OCI-LY3 (cell line): Measurements from ENCODE around the gene DCBLD1.

Experiments
- H2AFZ ChIP-seq: fragments of 200-600, 300-600 bp; shearing (Covaris generic); 2 replicates; pipeline ENCODE4 v1.6.0; 2014; ENCODE audit warnings: antibody characterized with exemption, low read depth, low read length
- H3K27ac ChIP-seq: fragments of 200-600, 300-600 bp; sonication (generic); 2 replicates; pipeline ENCODE4 v1.5.1; 2014; ENCODE audit warnings: mild to moderate bottlenecking, low read length, moderate library complexity, mixed read lengths
- H3K27me3 ChIP-seq: fragments of 200-600, 300-600 bp; sonication (generic); 2 replicates; pipeline ENCODE4 v1.6.1; 2014; ENCODE audit warnings: low read depth, low read length, mixed read lengths
- H3K36me3 ChIP-seq: fragments of 200-600, 300-600 bp; sonication (generic); replicated peaks from 2 replicates; pipeline ENCODE3; 2014; ENCODE audit warnings: low read depth, low read length, mixed read lengths
- H3K4me1 ChIP-seq: fragments of 300-600, 200-600 bp; sonication (generic); 2 replicates; pipeline ENCODE4 v1.6.1; 2014; ENCODE audit warnings: low read length, mixed read lengths
- H3K4me2 ChIP-seq: fragments of 200-600, 300-600 bp; sonication (generic); 2 replicates; pipeline ENCODE4 v1.6.1; 2014; ENCODE audit warnings: low read length, mixed read lengths
- H3K4me3 ChIP-seq: fragments of 300-600, 200-600 bp; sonication (generic); 2 replicates; pipeline ENCODE4 v1.5.1; 2014; ENCODE audit warnings: antibody characterized with exemption, mild to moderate bottlenecking, low read length, moderate library complexity
- H3K79me2 ChIP-seq: fragments of 300-600, 200-600 bp; shearing (Covaris generic); 2 replicates; pipeline ENCODE4 v1.6.1; 2014; ENCODE audit warnings: mild to moderate bottlenecking, low read length, mixed read lengths
- H3K9ac ChIP-seq: fragments of 300-600, 200-600 bp; shearing (Covaris generic); 2 replicates; pipeline ENCODE4 v1.6.0; 2014; ENCODE audit warnings: mild to moderate bottlenecking, low read length, moderate library complexity
- H3K9me3 ChIP-seq: fragments of 200-600, 300-600 bp; shearing (Covaris generic); 2 replicates; pipeline ENCODE4 v1.6.1; 2014; ENCODE audit warnings: low read length, mixed read lengths; ENCODE audit not compliant: insufficient read depth
- H4K20me1 ChIP-seq: fragments of 200-600, 300-600 bp; sonication (generic); 2 replicates; pipeline ENCODE4 v1.6.1; 2016; ENCODE audit warnings: low read length, mixed read lengths; ENCODE audit not compliant: insufficient read depth
- CTCF ChIP-seq: fragments of 200-600, 300-600 bp; sonication (generic); IDR thresholded peaks from 2 replicates; pipeline ENCODE4 v1.5.1; 2014; ENCODE audit warnings: antibody characterized with exemption, low read length, low read depth
- EZH2phosphoT487 ChIP-seq: fragments of 200-600 bp; shearing (Covaris generic); IDR thresholded peaks from 2 replicates; pipeline ENCODE4 v1.6.1; 2018; ENCODE audit warnings: antibody characterized with exemption, mixed run types, low read depth

Gene DCBLD1

GRCh38 chr6:117531346-117531745 lies 48.9 kb downstream of the DCBLD1 start:
- Histone ChIP-seq H3K36me3 (no peaks in the 10 kb centered on the region), H3K27ac (no peak overlapping the region), H3K27me3 (no peaks in the 10 kb centered on the region), H3K4me1 (no peaks in the 10 kb centered on the region), H3K9ac (no peak overlapping the region), H3K4me3 (no peak overlapping the region), H3K9me3 (no peaks in the 10 kb centered on the region), H3K79me2 (no peaks in the 10 kb centered on the region), H2AFZ (no peak overlapping the region), H3K4me2 (no peak overlapping the region), H4K20me1 (no peaks in the 10 kb centered on the region)
- TF ChIP-seq CTCF (no peak), EZH2phosphoT487 (no peak)

GRCh38 chr6:117531809-117532725 lies 49.6 kb downstream of the DCBLD1 start:
- Histone ChIP-seq H2AFZ (no peak overlapping the region), H3K4me3 (no peak overlapping the region), H3K27ac (no peak overlapping the region), H3K27me3 (no peaks in the 10 kb centered on the region), H3K36me3 (no peaks in the 10 kb centered on the region), H3K4me2 (no peak overlapping the region), H3K4me1 (no peaks in the 10 kb centered on the region), H3K9ac (no peak overlapping the region), H4K20me1 (no peaks in the 10 kb centered on the region), H3K79me2 (no peaks in the 10 kb centered on the region), H3K9me3 (no peaks in the 10 kb centered on the region)
- no peak for TF ChIP-seq EZH2phosphoT487
- no peak for TF ChIP-seq CTCF

GRCh38 chr6:117533775-117534174 lies 51.3 kb downstream of the DCBLD1 start:
- no peak for TF ChIP-seq CTCF
- TF ChIP-seq EZH2phosphoT487 = no peak
- no peak overlapping the region for H3K4me3 ChIP-seq
- no peak overlapping the region for H3K27ac ChIP-seq
- H3K9me3 ChIP-seq = no peaks in the 10 kb centered on the region
- H4K20me1 ChIP-seq = no peaks in the 10 kb centered on the region
- no peak overlapping the region for H3K4me2 ChIP-seq
- no peaks in the 10 kb centered on the region for H3K4me1 ChIP-seq
- no peaks in the 10 kb centered on the region for H3K79me2 ChIP-seq
- no peak overlapping the region for H3K9ac ChIP-seq
- H2AFZ ChIP-seq = no peak overlapping the region
- no peaks in the 10 kb centered on the region for H3K27me3 ChIP-seq
- no peaks in the 10 kb centered on the region for H3K36me3 ChIP-seq

GRCh38 chr6:117534974-117535373 lies 52.5 kb downstream of the DCBLD1 start:
- H3K36me3 ChIP-seq = no peaks in the 10 kb centered on the region
- no peak overlapping the region for H3K27ac ChIP-seq
- H2AFZ ChIP-seq = no peak overlapping the region
- H3K27me3 ChIP-seq = no peaks in the 10 kb centered on the region
- H3K4me1 ChIP-seq = no peaks in the 10 kb centered on the region
- no peak overlapping the region for H3K4me2 ChIP-seq
- no peak overlapping the region for H3K4me3 ChIP-seq
- TF ChIP-seq CTCF (no peak), EZH2phosphoT487 (no peak)
- H4K20me1 ChIP-seq = no peaks in the 10 kb centered on the region
- no peaks in the 10 kb centered on the region for H3K9me3 ChIP-seq
- no peak overlapping the region for H3K9ac ChIP-seq
- no peaks in the 10 kb centered on the region for H3K79me2 ChIP-seq
